Measurements from ENCODE around the gene GPR62. TPM values are rescaled to one million over a fixed set of nuclear protein-coding genes. Genes with fewer than 3 reads are reported as not detected.

Gene GPR62
- total and polyA plus RNA-seq, 9 of the 15 experiments (the other 6 are each of a cell fraction or from before 2014, with no cell fraction given) = not detected

GRCh38 chr3:51995346-51996163 is 40.4 kb downstream of the GPR62 start, which contains the start of gene RPL29 (continued):
- peak; percentile 90 for TF ChIP-seq KDM5B (IDR thresholded peaks at IDR 0.05; ENCODE audit: insufficient replicate concordance, low read depth, low read length)
- TF ChIP-seq TAF9B (IDR thresholded peaks at IDR 0.05; ENCODE audit: partially characterized antibody) = peak; percentile 99
- peak; percentile 31; the same call in 1 of the 2 replicates for TF ChIP-seq THRAP3 (IDR thresholded peaks at IDR 0.05; ENCODE audit: borderline replicate concordance)
- TF ChIP-seq ZNF121 (CRISPR knock-in tag; conservative IDR thresholded peaks at IDR 0.05) = no peak
- peak; percentile 90 for TF ChIP-seq ELF2 (CRISPR knock-in tag; IDR thresholded peaks at IDR 0.05)
- TF ChIP-seq ZBTB11 (CRISPR knock-in tag; IDR thresholded peaks at IDR 0.05) = peak; percentile 94 to 99 (median 99)
- peak; percentile 48; the same call in 1 of the 2 replicates for TF ChIP-seq HMGXB4 (CRISPR knock-in tag; IDR thresholded peaks at IDR 0.05)
- TF ChIP-seq TFAP4 (CRISPR knock-in tag; IDR thresholded peaks at IDR 0.05; ENCODE audit: borderline replicate concordance) = peak; percentile 59; the same call in 1 of the 2 replicates
- TF ChIP-seq ZBTB2 (IDR thresholded peaks at IDR 0.05) = no peak
- peak; percentile 98 for TF ChIP-seq PHF20 (IDR thresholded peaks at IDR 0.05; ENCODE audit: partially characterized antibody)
- TF ChIP-seq ZNF354B (CRISPR knock-in tag; IDR thresholded peaks at IDR 0.05) = no peak
- TF ChIP-seq POLR2AphosphoS5 (IDR thresholded peaks at IDR 0.05; ENCODE audit: control insufficient read depth, insufficient read depth, low read depth, low read length) = peak; percentile 94
- TF ChIP-seq SIX5 (IDR thresholded peaks at IDR 0.05; ENCODE audit: borderline replicate concordance in 1 of 2, insufficient read depth in 1 of 2, low read depth in 1 of 2, low read length in 2 of 2) = peak; percentile 48 to 49; a peak in 1 of 4 replicates
- peak; percentile 75 for TF ChIP-seq ZNF143 (CRISPR knock-in tag; IDR thresholded peaks at IDR 0.05)
- peak; percentile 93; the same call in 1 of the 2 replicates for TF ChIP-seq XRCC5 (IDR thresholded peaks at IDR 0.05; ENCODE audit: low read depth, low read length)

All from K562 (cell line).